OCI-M2 (cell line): ENCODE results near the gene LSP1.
"Not testable (repeated sequence)": the region's sequence is repeated elsewhere in the genome, so short reads cannot be mapped to it uniquely, and the experiment has no call there.

Source experiments
- DNase-seq: peaks from one replicate; lab custom pipeline; 2025; ENCODE audit not compliant: unreplicated experiment; lab: John Stamatoyannopoulos, UW

Gene LSP1

DNA sequence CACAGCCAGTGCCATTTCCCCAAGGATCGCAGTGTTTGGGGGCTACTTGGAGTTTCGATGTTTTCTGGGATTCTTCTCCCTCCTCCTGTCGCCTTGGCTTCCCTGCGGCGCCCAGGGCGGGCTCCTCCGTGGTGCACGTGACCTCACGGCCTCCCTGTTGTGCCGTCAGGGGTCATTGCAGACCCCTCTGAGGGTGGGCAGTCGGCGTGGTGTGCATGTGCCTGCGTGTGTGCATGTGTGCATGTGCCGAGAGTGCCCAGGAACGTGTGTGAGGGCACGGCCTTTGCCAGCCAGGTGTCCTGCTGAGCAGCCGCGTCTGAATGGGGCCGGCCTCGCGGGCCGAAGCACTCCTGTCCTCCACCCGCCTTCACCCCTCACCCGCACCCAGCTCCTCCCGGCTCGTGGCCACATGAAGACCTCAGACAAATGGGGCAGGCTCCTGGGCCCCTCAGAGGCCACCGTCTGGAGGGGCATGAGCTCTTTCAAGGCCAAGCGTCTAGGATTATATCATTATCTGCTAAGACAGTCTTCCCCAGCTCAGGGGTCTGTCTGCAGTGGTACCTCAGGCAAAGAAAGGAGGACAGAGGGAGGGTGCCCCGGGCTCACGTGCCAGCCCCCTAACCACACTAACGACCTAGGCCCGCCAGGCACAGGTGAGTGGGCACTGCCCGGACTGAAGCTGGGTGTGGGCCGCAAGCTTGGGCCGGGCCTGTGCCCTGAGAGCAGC, 84.9 kb downstream of the LSP1 start:
- no peak for DNase-seq

DNA sequence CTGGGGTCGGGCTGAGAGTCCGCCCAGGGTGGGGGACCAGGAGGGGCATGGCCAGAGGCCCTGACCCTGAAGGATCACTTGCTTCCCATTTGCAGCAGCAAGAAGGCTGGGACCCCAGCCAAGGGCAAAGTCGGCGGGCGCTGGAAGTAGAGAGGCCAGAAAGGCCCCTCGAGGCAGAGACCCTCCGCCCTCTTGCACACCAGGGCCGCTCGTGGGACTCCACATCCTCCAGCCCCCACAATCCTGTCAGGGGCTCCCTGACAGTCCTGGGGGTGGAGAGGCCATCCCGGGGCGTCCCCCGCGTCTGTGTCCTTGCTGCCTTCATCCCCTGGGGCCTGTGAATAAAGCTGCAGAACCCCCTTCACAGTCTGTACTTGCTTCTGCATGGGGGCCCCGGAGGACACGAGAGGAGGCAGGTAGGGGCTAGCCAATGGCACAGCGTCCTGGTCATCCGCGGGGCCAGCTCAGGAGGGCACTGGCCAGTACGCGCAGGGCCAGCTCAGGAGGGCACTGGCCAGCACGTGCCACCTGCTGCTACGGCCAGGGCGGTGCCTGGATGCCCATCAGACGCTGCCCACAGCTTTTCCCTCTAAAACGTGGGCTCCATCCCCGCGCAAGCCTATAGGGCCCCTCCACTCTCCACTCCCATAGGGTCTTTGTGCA, 85.6 kb downstream of the LSP1 start:
- DNase-seq: no peak

DNA sequence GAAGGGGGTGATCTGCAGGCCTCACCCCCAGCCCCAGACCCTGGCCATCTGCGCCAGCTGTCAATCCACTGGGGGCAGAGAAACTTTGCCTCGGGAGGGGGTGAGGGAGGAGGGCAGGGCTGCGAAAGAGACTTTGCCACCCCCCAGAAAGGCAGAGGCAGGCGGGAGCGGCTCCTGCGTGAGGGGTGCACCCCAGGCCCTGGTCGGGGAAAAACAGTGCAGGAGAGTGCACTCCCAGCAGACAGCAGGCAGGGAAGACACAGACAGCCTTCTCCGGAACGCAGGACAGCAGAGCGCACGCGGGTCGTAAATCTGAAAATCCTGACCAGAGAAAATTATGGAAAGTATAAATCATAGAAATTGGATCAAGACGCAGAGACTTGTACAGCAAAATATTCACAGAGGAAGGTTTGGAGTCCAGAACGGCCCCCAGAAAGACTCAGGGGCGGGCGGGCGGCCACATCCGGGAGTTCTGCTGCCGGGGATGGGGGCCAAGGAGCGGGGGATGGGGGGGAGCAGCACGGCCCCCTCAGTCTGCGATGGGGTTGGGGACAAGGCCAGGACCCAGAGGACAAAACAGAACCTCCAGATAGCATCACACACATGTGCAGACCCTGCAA, 86.2 kb downstream of the LSP1 start:
- DNase-seq: no peak

DNA sequence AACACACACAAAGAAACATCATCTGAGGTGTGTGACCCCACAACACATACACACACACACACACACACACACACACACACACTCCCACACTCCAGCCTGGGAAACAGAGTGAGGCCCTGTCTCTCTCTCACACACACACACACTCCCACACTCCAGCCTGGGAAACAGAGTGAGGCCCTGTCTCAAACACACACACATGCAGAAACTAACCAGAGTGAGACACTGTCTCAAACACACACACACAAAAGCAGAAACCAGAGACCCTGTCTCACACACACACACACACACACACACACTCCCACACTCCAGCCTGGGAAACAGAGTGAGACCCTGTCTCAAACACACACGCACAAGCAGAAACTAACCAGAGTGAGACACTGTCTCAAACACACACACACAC, 86.9 kb downstream of the LSP1 start:
- not testable (repeated sequence) for DNase-seq
